Measurements from ENCODE around the gene HIVEP3.

HIVEP3 gene

DNA sequence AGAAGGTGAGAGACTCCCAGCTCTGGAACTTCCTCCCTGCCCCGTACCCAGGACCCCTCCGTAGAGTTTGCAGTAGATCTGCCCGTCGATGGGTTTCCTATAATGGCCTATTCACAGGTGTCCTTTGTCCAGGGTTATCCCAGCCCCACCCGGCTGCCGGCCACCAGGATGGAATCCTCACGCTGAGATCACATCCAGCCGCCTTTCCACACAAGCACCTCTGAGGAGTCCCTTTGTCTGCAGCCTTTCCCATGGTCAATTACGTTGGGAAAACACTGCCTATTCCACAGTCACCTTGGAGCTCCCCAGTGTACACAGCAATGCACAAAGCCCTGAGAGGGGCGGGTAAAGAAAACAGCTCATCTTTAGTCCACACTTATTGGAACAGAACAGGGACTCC lies 244.2 kb downstream of the HIVEP3 start:
- Histone ChIP-seq H3K79me2 (ENCODE audit: insufficient read depth, low read length) (no peaks in the 10 kb centered on the region), H3K9me2 (replicated peaks; ENCODE audit: low read depth, low read length) (no peaks in the 10 kb centered on the region), H3K4me3 (ENCODE audit: low read length, poor library complexity, severe bottlenecking) (no peak overlapping the region), H2AFZ (ENCODE audit: low read length) (no peak overlapping the region), H4K20me1 (ENCODE audit: insufficient read depth, low read length, poor library complexity, severe bottlenecking) (no peaks in the 10 kb centered on the region), H3K36me3 (ENCODE audit: insufficient read depth, low read length) (no peaks in the 10 kb centered on the region), H3K9ac (ENCODE audit: low read depth, low read length, poor library complexity, severe bottlenecking) (no peak overlapping the region), H3K4me1 (ENCODE audit: insufficient read depth, low read length, poor library complexity, severe bottlenecking) (peaks cover 52% of the 10 kb centered on the region), H3K9me3 (ENCODE audit: insufficient read depth, low read depth, low read length) (no peaks in the 10 kb centered on the region), H3F3A (ENCODE audit: low read depth) (no peaks in the 10 kb centered on the region), H3K4me2 (ENCODE audit: low read depth, low read length, poor library complexity, severe bottlenecking) (no peak overlapping the region), H3K27me3 (ENCODE audit: insufficient read depth, low read length, poor library complexity, severe bottlenecking) (no peaks in the 10 kb centered on the region)
- no peak for TF ChIP-seq EZH2phosphoT487 (IDR thresholded peaks at IDR 0.05; ENCODE audit: borderline replicate concordance)
- TF ChIP-seq, protein P1, sequence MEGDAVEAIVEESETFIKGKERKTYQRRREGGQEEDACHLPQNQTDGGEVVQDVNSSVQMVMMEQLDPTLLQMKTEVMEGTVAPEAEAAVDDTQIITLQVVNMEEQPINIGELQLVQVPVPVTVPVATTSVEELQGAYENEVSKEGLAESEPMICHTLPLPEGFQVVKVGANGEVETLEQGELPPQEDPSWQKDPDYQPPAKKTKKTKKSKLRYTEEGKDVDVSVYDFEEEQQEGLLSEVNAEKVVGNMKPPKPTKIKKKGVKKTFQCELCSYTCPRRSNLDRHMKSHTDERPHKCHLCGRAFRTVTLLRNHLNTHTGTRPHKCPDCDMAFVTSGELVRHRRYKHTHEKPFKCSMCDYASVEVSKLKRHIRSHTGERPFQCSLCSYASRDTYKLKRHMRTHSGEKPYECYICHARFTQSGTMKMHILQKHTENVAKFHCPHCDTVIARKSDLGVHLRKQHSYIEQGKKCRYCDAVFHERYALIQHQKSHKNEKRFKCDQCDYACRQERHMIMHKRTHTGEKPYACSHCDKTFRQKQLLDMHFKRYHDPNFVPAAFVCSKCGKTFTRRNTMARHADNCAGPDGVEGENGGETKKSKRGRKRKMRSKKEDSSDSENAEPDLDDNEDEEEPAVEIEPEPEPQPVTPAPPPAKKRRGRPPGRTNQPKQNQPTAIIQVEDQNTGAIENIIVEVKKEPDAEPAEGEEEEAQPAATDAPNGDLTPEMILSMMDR (conservative IDR thresholded peaks at IDR 0.05; ENCODE audit: low read length): no peak

GRCh38 chr1:41673806-41674205 lies 244.9 kb downstream of the HIVEP3 start:
- H3K4me3 ChIP-seq (ENCODE audit: low read length, poor library complexity, severe bottlenecking): peak overlapping the region; percentile 51

DNA sequence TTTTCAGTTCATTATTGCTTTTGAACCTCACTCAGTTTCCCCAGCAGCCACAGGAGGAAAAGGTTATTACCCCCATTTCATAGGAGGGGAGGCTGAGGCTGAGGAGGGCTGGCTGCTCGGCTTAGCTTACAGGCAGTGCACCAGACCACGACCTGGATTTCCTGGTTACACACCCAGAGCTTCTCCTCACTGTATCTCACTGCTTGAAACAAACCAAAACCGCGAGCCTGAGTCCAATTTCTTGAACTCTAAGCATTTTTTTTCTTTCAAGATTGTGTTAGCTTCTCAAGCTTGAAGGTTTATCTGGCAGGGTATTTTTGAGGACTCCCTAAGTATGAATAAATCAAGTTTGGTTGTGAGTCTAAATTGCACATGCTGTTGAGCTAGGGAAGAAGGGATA lies 245.3 kb downstream of the HIVEP3 start:
- Histone ChIP-seq H3K9me2 (replicated peaks; ENCODE audit: low read depth, low read length) (no peaks in the 10 kb centered on the region), H3K79me2 (ENCODE audit: insufficient read depth, low read length) (no peaks in the 10 kb centered on the region), H3K9me3 (ENCODE audit: insufficient read depth, low read depth, low read length) (no peaks in the 10 kb centered on the region), H2AFZ (ENCODE audit: low read length) (peak overlapping the region; percentile 14), H3K4me1 (ENCODE audit: insufficient read depth, low read length, poor library complexity, severe bottlenecking) (peaks cover 40% of the 10 kb centered on the region), H3K4me3 (ENCODE audit: low read length, poor library complexity, severe bottlenecking) (peak overlapping the region; percentile 51), H3K4me2 (ENCODE audit: low read depth, low read length, poor library complexity, severe bottlenecking) (peak overlapping the region; percentile 63), H3K36me3 (ENCODE audit: insufficient read depth, low read length) (no peaks in the 10 kb centered on the region), H4K20me1 (ENCODE audit: insufficient read depth, low read length, poor library complexity, severe bottlenecking) (no peaks in the 10 kb centered on the region), H3K9ac (ENCODE audit: low read depth, low read length, poor library complexity, severe bottlenecking) (peak overlapping the region; percentile 37), H3F3A (ENCODE audit: low read depth) (no peaks in the 10 kb centered on the region), H3K27me3 (ENCODE audit: insufficient read depth, low read length, poor library complexity, severe bottlenecking) (no peaks in the 10 kb centered on the region)
- TF ChIP-seq, protein P1 (conservative IDR thresholded peaks at IDR 0.05; ENCODE audit: low read length): no peak
- TF ChIP-seq EZH2phosphoT487 (IDR thresholded peaks at IDR 0.05; ENCODE audit: borderline replicate concordance): no peak

More at GRCh38 chr1:41673806-41674205, 244.9 kb downstream of the HIVEP3 start:
- Histone ChIP-seq H4K20me1 (ENCODE audit: insufficient read depth, low read length, poor library complexity, severe bottlenecking) (no peaks in the 10 kb centered on the region), H3K36me3 (ENCODE audit: insufficient read depth, low read length) (no peaks in the 10 kb centered on the region), H3K79me2 (ENCODE audit: insufficient read depth, low read length) (no peaks in the 10 kb centered on the region), H3K9ac (ENCODE audit: low read depth, low read length, poor library complexity, severe bottlenecking) (peak overlapping the region; percentile 37), H3K4me1 (ENCODE audit: insufficient read depth, low read length, poor library complexity, severe bottlenecking) (peaks cover 45% of the 10 kb centered on the region), H3K4me2 (ENCODE audit: low read depth, low read length, poor library complexity, severe bottlenecking) (peak overlapping the region; percentile 63), H3K9me3 (ENCODE audit: insufficient read depth, low read depth, low read length) (no peaks in the 10 kb centered on the region), H3K9me2 (replicated peaks; ENCODE audit: low read depth, low read length) (no peaks in the 10 kb centered on the region), H2AFZ (ENCODE audit: low read length) (peak overlapping the region; percentile 14), H3K27me3 (ENCODE audit: insufficient read depth, low read length, poor library complexity, severe bottlenecking) (no peaks in the 10 kb centered on the region), H3F3A (ENCODE audit: low read depth) (no peaks in the 10 kb centered on the region)
- TF ChIP-seq EZH2phosphoT487 (IDR thresholded peaks at IDR 0.05; ENCODE audit: borderline replicate concordance): no peak
- TF ChIP-seq, protein P1 (conservative IDR thresholded peaks at IDR 0.05; ENCODE audit: low read length): no peak

Data from Loucy (cell line).